HEK293T (cell line): ENCODE results near the gene GOLGB1.
"Not testable (repeated sequence)": the region's sequence is repeated elsewhere in the genome, so short reads cannot be mapped to it uniquely, and the experiment has no call there.

ENCODE experiments used
- ARNT ChIP-seq: fragments of 450-650 bp; IDR thresholded peaks from 2 replicates; pipeline ENCODE4 v1.6.1; 2017; ENCODE audit warnings: mild to moderate bottlenecking
- BHLHE40 ChIP-seq: fragments of 450-650 bp; IDR thresholded peaks from 2 replicates; pipeline ENCODE4 v1.6.1; 2016; ENCODE audit warnings: mild to moderate bottlenecking, moderate library complexity, borderline replicate concordance
- ELF4 ChIP-seq: fragments of 450-650 bp; IDR thresholded peaks from 2 replicates; pipeline ENCODE4 v1.6.1; 2017; ENCODE audit warnings: antibody characterized with exemption
- FOXA1 ChIP-seq: fragments of 450-650 bp; IDR thresholded peaks from 2 replicates; pipeline ENCODE4 v1.6.1; 2016; ENCODE audit warnings: mild to moderate bottlenecking
- FOXK2 ChIP-seq: fragments of 450-650 bp; IDR thresholded peaks from 2 replicates; pipeline ENCODE4 v1.6.1; 2016; ENCODE audit warnings: mild to moderate bottlenecking
- FOXM1 ChIP-seq: fragments of 450-650 bp; IDR thresholded peaks from 2 replicates; pipeline ENCODE4 v1.6.1; 2017; ENCODE audit warnings: mild to moderate bottlenecking, borderline replicate concordance
- HDGF ChIP-seq: fragments of 450-650 bp; IDR thresholded peaks from 2 replicates; pipeline ENCODE4 v1.6.1; 2017; ENCODE audit warnings: antibody characterized with exemption, borderline replicate concordance
- LEF1 ChIP-seq: fragments of 450-650 bp; IDR thresholded peaks from 2 replicates; pipeline ENCODE4 v1.6.1; 2017; ENCODE audit warnings: mild to moderate bottlenecking, borderline replicate concordance
- PKNOX1 ChIP-seq: fragments of 450-650 bp; IDR thresholded peaks from 2 replicates; pipeline ENCODE4 v1.6.1; 2016
- SP1 ChIP-seq: fragments of 450-650 bp; IDR thresholded peaks from 2 replicates; pipeline ENCODE4 v1.6.1; 2017
- SUZ12 ChIP-seq: fragments of 450-650 bp; IDR thresholded peaks from 2 replicates; pipeline ENCODE4 v1.6.1; 2016; ENCODE audit warnings: mild to moderate bottlenecking
- TARDBP ChIP-seq: fragments of 450-650 bp; IDR thresholded peaks from 2 replicates; pipeline ENCODE4 v1.6.1; 2016

DNA sequence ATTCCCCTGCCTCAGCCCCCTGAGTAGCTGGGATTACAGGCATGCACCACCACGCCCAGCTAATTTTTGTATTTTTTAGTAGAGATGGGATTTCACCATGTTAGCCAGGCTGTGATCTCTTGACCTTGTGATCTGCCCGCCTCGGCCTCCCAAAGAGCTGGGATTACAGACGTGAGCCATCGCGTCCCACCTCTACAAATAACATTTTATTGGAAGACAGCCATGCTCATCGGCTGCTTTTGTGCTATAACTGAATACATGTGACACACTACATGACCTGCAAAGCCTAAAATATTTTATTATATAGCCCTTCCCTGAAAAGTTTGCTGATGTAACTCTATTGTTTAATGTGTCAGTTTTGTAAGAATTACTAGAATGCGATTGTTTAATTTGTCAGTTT, 33.2 kb upstream of the GOLGB1 start:
- TF ChIP-seq TARDBP, SUZ12, BHLHE40, ELF4, FOXM1, FOXA1, SP1, HDGF, ARNT, PKNOX1, FOXK2, LEF1: not testable (repeated sequence)
